Measurements from ENCODE around the gene PXN.
A peak's percentile ranks its signal among the peaks of the same experiment; 100 is the strongest.

PXN gene

GRCh38 chr12:120265473-120266179 lies at the start of gene PXN:
PXN (minus strand) TSS chr12:120265730; CDS start chr12:120265629, 101 bp downstream.
- no peak for DNase-seq

DNA sequence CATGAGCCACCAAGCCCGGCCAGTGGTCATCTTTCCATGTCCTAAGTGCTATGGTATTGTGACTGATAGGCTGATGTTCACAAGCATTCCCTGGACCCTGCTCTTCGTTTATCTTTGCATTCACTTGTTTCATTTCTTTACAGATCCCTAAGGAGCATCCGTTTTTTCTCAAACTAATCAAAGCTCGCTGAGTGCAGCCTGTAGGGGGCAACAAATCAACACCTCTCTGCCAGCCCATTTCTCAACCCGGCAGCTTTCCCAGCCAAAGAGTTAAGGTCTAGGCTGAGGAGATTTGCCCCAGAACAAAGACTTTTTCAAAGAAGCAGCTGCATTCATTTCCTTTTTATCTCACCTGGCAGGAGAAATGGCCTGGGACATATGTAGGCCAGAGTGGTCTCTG lies 48.7 kb upstream of the PXN start:
- DNase-seq = no peak

DNA sequence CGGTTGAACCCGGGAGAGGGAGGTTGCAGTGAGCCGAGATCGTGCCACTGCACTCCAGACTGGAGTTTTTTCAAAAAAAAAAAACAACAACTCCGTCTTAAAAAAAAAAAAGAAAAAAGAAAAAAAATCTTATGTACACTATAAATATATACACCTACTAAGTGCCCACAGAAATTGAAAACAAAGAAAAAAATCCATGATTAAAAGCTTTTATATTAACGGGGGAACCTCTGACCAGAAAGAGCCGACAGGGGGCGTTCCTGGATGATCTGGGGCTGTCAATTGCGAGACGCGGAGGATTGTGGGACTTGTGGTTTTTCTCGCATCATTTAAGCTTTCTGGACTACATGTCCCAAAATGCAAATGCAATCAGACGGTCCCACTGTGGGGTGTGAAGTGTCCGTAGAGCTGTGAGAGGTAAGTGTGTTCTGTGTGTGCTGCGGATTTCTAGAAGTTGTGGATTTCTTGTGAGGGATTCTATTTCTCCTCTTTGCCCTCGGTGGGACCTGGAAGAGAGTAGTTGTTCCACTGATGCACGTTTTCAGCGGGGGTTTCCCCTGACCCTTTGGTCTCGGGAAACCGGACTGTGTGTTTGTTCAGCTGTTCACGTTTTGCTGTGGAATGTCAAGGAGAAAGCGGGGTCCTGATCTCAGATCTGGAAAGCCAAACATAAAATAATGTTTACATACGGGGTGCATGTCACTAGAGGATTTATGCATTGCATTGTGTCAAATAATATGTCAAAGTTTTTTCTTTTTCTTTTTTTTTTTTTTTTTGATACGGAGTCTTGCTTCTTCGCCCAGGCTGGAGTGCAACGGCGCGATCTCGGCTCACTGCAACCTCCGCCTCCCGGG lies 36.7 kb upstream of the PXN start, which contains the start of gene SIRT4:
Gene SIRT4, plus strand, starts transcription at position 360 of the 854 bp plus-strand sequence. CDS start 1,241 bp downstream, outside the sequence.
- DNase-seq = peak; percentile 88

DNA sequence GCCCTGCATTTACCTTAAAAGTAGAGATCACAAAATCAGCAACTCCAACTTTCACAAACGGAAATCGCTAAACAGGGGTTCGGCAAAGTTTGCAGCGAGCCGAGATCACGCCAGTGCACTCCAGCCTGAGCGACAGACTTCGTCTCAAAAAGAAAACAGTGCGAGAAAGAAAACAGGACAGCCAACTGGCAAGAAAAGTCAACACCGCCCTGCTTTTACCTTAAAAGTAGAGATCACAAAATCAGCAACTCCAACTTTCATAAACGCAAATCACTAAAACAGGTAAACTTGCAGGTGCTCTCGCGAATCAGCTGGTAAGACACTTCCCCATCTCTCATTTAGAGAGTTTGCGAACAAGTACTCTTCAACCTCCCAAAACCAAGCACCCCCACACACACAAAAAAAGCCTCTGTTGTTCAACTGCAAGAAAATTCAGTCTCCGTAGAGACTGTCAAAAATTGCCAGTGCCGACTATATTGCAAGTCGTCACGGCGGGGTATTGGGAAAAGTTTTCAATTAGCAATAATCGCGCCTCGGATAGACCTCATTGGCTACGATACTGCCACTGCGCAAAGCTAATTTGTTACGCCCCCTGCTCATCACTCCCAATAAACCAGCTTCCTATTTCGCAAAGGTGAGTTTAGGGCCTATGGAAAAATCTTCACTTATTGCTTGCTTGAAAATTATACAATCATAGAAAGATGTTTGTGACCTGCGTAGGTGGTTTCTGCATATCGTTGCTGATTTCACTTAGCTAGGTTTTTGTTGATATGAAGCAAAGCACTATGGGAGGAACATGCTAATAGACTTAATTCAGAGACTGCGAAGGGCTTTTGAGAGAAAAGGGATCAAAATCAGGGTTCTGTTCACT lies 27.4 kb upstream of the PXN start, which contains the start of gene RNU4-1:
Gene RNU4-1, minus strand, starts transcription at position 577 of the 871 bp plus-strand sequence.
- peak; percentile 93 for DNase-seq

DNA sequence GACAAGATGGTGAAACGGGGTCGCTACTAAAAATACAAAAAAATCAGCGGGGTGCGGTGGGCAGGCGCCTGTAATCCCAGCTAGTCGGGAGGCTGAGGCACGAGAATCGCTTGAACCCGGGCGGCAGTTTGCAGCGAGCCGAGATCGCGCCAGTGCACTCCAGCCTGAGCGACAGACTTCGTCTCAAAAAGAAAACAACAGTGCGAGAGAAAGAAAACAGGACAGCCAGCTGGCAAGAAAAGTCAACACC lies 26.8 kb upstream of the PXN start:
- no peak for DNase-seq

DNA sequence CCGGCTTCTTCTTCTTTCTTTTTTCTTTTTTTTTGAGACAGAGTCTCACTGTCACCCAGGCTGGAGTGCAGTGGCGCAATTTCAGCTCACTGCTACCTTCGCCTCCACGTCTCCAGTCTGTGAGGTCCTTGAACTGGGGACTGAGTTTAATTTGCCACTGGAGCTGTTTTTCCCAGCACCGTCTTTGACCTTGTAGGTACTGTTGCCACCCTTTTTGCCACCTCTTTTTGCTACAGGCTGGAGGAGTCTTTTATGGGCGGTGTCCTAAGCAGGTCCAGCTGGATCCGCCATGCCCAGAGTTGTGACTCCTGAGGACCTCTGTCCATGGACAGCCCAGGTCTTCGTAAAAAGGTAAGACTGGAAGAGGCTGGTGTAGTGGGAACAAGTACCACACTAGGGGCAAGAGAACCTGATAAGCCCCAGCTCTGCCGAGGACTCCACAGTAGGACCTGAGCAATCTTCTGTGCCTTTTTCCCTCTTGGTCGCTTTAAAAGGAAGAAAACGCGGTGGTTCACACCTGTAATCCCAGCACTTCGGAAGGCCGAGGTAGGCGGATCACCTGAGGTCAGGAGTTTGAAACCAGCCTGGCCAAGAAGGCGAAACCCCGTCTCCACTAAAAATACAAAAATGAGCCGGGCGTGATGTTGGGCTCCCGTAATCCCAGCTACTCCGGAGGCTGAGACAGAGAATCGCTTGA lies 25.2 kb upstream of the PXN start:
- DNase-seq = no peak

GRCh38 chr12:120287491-120287890 lies 22.0 kb upstream of the PXN start:
- no peak for DNase-seq

DNA sequence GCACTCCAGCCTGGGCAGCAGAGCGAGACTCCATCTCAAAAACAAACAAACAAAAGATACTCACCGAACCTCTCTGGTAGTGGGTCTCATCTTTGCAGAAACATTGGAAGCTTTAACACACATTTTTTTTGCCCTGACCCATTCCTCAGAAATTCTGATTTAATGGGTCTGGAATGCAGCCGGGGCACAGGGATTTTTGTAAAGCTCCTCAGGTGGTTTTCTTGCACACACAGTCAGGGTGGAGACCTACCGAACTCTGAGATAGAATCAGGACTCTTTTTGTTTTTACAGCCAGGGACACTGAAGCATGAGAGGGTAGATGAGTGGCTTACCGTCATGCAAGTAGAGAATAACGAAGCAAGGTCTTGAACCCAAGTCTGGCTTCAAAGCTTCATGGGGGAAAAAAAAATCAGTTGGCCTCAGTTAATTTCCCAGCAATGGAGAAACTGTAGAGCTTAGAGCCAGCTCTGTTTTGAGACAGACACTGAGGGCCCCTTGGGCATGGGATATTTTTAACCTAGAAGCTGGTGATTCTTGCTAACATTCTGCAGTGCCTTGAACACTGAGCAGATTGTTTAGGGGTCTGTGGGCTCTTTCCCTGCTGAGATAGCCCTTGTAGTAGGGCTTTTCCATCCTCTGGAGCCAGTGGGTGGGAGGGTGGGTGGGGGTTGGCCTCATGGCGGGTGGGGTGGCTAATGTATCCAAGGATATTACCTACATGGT lies 21.4 kb upstream of the PXN start:
- DNase-seq = no peak

- DNase-seq = no peak
Observed at GRCh38 chr12:120284381-120284780, 18.9 kb upstream of the PXN start.

GRCh38 chr12:120283318-120283717 lies 17.8 kb upstream of the PXN start:
- no peak for DNase-seq

GRCh38 chr12:120278137-120279069 lies 12.9 kb upstream of the PXN start:
- no peak for DNase-seq

DNA sequence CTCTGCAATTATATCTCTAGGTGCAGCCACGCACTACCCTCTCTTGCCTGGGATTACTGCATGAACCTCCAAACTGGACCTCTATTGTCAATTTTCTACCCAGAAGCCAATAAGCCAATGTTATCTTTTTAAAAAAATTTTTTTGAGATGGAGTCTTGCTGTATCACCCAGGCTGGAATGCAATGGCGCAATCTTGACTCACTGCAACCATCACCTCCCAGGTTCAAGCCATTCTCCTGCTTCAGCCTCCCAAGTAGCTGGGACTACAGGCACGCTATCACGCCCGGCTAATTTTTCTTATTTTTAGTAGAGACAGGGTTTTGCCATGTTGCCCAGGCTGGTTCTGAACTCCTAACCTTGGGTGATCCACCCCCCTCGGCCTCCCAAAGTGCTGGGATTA lies 11.2 kb upstream of the PXN start:
- no peak for DNase-seq

GRCh38 chr12:120267736-120268135 lies 2.2 kb upstream of the PXN start:
- no peak for DNase-seq

GRCh38 chr12:120266180-120266870 lies 795 bp upstream of the PXN start:
- DNase-seq = no peak

GRCh38 chr12:120264904-120265472 lies 542 bp downstream of the PXN start:
- no peak for DNase-seq

GRCh38 chr12:120264086-120264903 lies 1.2 kb downstream of the PXN start:
- DNase-seq = no peak

- no peak for DNase-seq
Observed at GRCh38 chr12:120263748-120264085, 1.8 kb downstream of the PXN start.

GRCh38 chr12:120262852-120263747 lies 2.4 kb downstream of the PXN start:
- DNase-seq = no peak

All from SIG-M5 (cell line).